GM10266 (cell line): ENCODE measurements around the gene KRT3.

Experiments
- DNase-seq: peaks from one replicate; pipeline ENCODE4 v3.0.0; 2012; ENCODE audit errors: extremely low spot score
- TF ChIP-seq, protein P1 (sequence below): IDR thresholded peaks from 2 replicates; pipeline ENCODE4 v1.5.1; 2012; ENCODE audit warnings: mild to moderate bottlenecking, low read depth; ENCODE audit not compliant: control insufficient read depth, insufficient read depth; ENCODE audit errors: missing control alignments

Gene KRT3

DNA sequence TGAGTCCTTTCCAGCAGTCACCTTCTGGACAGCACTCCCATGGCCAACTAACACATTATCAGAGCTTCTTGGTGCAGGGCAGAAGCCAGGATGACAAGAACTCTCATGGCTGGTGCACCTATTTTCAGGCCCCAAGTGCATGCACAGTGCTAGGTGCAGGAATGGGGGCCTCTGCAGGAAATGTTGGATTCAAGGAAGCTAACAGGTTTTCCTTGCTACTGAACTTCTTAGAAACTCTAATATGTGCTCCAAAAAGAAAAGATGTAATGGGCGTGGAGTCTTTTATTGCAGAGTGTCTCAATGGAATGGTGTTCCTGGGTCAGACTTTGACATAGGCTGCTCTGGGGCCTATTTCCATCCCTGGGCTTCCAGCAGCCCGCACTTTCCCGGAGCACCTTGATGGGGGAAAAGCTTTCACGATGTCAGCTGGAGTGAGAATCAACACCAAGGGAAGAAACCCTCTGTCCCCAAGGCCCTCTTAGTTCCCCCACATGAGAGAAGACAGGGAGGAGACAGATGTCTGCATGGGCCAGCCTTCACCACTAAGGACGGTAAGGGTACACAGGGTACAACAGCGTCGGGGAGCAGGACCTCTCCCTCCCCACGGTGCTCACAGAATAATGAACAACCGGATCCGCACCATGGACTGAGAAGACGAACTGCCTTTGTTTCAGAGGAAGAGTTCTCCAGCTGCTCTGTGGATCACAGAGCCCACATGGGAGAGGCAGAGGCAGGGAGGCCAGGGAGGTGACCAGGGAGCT lies 6.9 kb downstream of the KRT3 start:
- TF ChIP-seq, protein P1, sequence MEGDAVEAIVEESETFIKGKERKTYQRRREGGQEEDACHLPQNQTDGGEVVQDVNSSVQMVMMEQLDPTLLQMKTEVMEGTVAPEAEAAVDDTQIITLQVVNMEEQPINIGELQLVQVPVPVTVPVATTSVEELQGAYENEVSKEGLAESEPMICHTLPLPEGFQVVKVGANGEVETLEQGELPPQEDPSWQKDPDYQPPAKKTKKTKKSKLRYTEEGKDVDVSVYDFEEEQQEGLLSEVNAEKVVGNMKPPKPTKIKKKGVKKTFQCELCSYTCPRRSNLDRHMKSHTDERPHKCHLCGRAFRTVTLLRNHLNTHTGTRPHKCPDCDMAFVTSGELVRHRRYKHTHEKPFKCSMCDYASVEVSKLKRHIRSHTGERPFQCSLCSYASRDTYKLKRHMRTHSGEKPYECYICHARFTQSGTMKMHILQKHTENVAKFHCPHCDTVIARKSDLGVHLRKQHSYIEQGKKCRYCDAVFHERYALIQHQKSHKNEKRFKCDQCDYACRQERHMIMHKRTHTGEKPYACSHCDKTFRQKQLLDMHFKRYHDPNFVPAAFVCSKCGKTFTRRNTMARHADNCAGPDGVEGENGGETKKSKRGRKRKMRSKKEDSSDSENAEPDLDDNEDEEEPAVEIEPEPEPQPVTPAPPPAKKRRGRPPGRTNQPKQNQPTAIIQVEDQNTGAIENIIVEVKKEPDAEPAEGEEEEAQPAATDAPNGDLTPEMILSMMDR: no peak

GRCh38 chr12:52788192-52788875 lies 7.6 kb downstream of the KRT3 start:
- TF ChIP-seq, protein P1: no peak
- no peak for DNase-seq

More for the DNA sequence above, 6.9 kb downstream of the KRT3 start:
- no peak for DNase-seq

DNA sequence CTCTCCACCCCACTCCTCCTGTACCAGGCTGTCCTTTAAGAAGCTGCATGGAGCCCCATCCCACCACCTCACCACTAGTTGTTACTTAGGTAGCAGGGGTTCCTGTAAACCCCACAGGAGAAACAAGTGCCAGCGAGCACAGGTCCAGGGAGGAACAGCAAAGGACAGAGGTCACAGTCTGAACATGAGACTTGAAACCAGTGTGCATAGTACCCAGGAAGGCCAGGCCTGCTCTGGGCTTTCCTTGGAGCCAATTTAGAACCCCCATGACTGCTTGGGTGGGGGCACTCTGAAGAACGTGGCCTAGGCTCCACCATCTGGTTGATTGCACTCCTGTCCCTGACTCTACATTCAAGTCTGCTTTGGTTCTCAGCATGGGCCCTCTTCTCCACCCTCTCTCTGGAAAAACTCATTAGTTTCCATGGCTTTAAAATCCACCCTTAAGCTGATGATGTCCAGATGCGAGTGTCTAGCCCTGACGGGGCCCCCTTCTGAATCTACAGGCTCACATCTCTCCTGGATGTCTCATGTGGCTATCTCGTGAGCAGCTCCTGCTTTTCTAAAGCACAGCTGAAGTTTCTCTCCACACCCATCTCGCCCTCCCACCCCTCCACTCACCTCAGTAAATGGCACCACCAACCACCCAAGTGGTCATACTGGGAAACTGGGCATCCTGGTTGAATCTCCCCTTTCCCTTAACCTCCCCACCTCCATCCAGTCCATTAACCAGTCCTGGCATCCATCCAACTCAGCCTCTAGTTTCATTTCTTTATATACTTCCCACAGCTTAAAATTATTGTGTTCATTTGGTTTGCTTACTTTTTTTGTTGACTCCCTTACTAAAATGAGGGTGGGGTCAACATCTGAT lies 8.4 kb downstream of the KRT3 start:
- no peak for DNase-seq
- TF ChIP-seq, protein P1: no peak

GRCh38 chr12:52784909-52785308 lies 11.0 kb downstream of the KRT3 start:
- TF ChIP-seq, protein P1: no peak
- DNase-seq: no peak

GRCh38 chr12:52783563-52784316 lies 12.2 kb downstream of the KRT3 start:
- TF ChIP-seq, protein P1: no peak
- DNase-seq: no peak

DNA sequence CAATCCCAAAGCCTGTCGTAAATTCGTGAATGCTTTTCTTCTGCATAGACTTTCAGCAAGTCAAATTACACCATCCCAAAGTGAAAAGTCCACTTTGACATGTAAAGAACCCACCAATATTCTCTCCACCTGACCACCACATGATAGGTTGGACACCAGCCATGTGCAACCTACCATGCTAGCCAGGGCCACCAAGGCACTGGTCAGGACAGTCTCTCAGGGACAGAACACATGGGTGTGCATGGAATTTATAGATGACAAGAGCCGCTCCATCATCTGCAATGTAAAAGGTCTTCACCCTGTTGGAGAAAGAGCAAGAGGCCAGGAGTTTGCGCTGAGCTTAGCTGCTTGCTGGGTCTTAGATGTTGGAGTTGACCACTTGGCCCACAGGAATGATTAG lies 13.4 kb downstream of the KRT3 start:
- DNase-seq: no peak
- TF ChIP-seq, protein P1: no peak
